Progenitor cell of endocrine pancreas (in vitro differentiated cells): Measurements from ENCODE around the gene PHACTR1. TPM values are rescaled to one million over a fixed set of nuclear protein-coding genes. Genes with fewer than 3 reads are reported as not detected.

Experiments
- DNase-seq: peaks from one replicate; pipeline ENCODE4 v3.0.0; 2021; ENCODE audit warnings: low spot score; ENCODE audit not compliant: unreplicated experiment
- H3K27ac Mint-ChIP-seq: 2 replicates; pipeline ENCODE4 v1.8.0; 2021; ENCODE audit warnings: mild to moderate bottlenecking, moderate library complexity, mixed read lengths
- H3K27me3 Mint-ChIP-seq: 2 replicates; pipeline ENCODE4 v1.8.0; 2021; ENCODE audit warnings: mixed read lengths
- H3K36me3 Mint-ChIP-seq: 2 replicates; pipeline ENCODE4 v1.8.0; 2022; ENCODE audit warnings: mixed read lengths; ENCODE audit not compliant: insufficient read depth
- H3K4me1 Mint-ChIP-seq: 2 replicates; pipeline ENCODE4 v1.8.0; 2021; ENCODE audit warnings: low read depth, mixed read lengths
- H3K4me3 Mint-ChIP-seq: 2 replicates; pipeline ENCODE4 v1.8.0; 2021; ENCODE audit warnings: low read depth, mild to moderate bottlenecking, moderate library complexity, mixed read lengths
- H3K9me3 Mint-ChIP-seq: 2 replicates; pipeline ENCODE4 v1.8.0; 2021; ENCODE audit warnings: low read depth, mixed read lengths
- total RNA-seq: library from RNA; stranded (reverse); gene quantifications from 2 replicates; pipeline ENCODE4 v1.2.1, GENCODE V29; 2021
- TF ChIP-seq, protein P1 (sequence below): fragments of 200-600 bp; sonication (generic); IDR thresholded peaks from one replicate; pipeline ENCODE4 v1.5.0; 2021; ENCODE audit warnings: antibody characterized with exemption, mild to moderate bottlenecking; ENCODE audit not compliant: unreplicated experiment

Gene PHACTR1
- total RNA-seq, 1 donor from 2014 or later = 8.6 TPM

DNA sequence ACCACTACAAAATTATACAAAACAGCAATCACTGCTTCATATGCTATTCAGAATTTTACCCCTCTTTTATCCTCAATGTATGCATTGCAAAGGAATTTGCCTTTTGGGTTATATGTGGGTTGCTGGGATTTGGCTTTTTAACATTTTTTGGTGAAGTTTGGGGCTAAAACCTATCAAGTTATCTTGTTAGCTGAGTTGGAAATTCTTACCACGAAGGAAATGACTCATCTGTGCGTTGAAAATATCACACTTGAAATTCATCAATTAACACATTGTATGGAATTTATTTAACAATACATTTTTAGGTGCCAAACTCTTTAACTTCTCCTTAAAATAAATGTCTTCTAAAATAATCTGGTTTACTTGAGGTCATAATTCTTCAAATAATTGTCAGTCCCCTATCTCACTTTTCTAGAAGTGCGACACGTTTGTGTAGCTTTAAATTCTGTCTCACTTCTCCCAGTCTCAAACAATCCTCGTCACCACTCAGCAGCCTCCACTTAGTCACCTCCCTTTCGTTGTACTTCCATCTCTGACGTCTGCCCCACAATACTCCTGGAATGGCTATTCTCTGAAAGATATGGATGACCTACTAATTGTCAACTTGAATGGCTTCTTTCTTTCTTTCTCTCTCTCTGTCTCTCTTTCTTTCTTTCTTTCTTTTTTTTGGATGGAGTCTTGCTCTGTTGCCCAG, 88.5 kb downstream of the PHACTR1 start:
- Mint-ChIP-seq H3K36me3 (no peaks in the 10 kb centered on the region), H3K9me3 (no peaks in the 10 kb centered on the region), H3K27me3 (peaks cover 11% of the 10 kb centered on the region), H3K4me3 (no peak overlapping the region), H3K4me1 (peaks cover 9% of the 10 kb centered on the region), H3K27ac (no peak overlapping the region)
- TF ChIP-seq, protein P1, sequence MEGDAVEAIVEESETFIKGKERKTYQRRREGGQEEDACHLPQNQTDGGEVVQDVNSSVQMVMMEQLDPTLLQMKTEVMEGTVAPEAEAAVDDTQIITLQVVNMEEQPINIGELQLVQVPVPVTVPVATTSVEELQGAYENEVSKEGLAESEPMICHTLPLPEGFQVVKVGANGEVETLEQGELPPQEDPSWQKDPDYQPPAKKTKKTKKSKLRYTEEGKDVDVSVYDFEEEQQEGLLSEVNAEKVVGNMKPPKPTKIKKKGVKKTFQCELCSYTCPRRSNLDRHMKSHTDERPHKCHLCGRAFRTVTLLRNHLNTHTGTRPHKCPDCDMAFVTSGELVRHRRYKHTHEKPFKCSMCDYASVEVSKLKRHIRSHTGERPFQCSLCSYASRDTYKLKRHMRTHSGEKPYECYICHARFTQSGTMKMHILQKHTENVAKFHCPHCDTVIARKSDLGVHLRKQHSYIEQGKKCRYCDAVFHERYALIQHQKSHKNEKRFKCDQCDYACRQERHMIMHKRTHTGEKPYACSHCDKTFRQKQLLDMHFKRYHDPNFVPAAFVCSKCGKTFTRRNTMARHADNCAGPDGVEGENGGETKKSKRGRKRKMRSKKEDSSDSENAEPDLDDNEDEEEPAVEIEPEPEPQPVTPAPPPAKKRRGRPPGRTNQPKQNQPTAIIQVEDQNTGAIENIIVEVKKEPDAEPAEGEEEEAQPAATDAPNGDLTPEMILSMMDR = no peak
- no peak for DNase-seq

DNA sequence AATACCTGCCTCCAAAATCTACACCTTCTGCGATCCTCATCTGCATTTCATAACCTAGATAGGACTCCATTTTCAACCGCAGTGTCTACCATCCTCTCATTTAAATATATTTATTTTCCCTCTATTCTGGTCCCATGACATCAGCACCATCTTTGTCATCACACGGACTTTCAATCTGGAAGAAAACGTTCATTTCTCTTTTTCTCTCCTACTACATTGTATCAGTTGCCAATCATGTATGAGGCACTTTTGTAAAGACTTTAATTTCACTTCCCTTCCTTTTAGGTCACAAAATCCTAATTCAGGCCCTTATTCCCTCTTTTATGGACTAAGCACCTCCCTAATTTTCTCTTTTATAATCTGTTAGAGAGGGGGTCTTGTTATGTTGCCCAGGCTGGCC, 89.6 kb downstream of the PHACTR1 start:
- Mint-ChIP-seq H3K4me3 (no peak overlapping the region), H3K27ac (peak overlapping the region; percentile 7), H3K27me3 (peaks cover 11% of the 10 kb centered on the region), H3K4me1 (peaks cover 9% of the 10 kb centered on the region), H3K9me3 (no peaks in the 10 kb centered on the region), H3K36me3 (no peaks in the 10 kb centered on the region)
- DNase-seq = no peak
- TF ChIP-seq, protein P1 = no peak

DNA sequence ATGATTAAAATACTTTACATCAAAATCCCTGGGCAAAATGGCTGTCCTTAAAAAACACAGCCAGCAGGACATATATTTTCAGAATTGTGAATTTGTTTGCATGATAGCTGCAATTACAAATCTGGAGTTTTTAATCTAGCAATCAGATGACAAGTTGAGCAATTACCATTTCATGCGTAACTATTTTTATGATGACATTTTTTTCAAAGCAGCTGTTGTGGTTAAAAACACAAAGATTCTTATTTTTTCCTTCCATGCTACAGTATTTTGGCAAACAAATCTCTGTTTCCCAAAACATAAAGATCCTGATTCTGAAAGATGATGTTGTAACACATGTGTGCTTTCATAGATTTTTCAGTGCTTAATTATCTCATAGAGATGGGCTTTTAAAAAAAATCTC, 90.2 kb downstream of the PHACTR1 start:
- peaks cover 11% of the 10 kb centered on the region for H3K27me3 Mint-ChIP-seq
- peaks cover 9% of the 10 kb centered on the region for H3K4me1 Mint-ChIP-seq
- DNase-seq = no peak
- no peak overlapping the region for H3K27ac Mint-ChIP-seq
- H3K36me3 Mint-ChIP-seq = no peaks in the 10 kb centered on the region
- TF ChIP-seq, protein P1 = no peak
- H3K4me3 Mint-ChIP-seq = no peak overlapping the region
- no peaks in the 10 kb centered on the region for H3K9me3 Mint-ChIP-seq

DNA sequence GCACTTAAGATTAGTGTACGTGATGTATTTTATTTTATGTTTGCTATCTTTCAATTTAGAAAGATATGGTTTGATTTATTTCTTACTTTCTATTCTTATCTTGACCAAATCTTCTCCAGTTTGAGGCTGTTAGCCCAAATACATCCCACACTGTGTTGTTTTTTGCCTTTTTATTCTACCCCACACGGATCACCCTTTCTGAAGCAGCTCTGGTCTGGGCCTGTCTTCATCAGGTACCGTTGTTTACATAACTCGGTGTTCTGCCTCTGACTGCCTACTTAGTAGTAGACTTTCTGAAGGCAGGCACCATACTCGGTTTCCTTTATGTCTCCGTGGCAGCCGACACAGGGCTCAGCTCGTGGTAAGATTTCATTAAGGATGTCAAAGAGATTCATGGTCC, 95.0 kb downstream of the PHACTR1 start:
- Mint-ChIP-seq H3K27me3 (peaks cover 4% of the 10 kb centered on the region), H3K27ac (no peak overlapping the region), H3K9me3 (no peaks in the 10 kb centered on the region), H3K4me3 (no peak overlapping the region), H3K4me1 (peaks cover 10% of the 10 kb centered on the region), H3K36me3 (no peaks in the 10 kb centered on the region)
- no peak for DNase-seq
- TF ChIP-seq, protein P1 = no peak

DNA sequence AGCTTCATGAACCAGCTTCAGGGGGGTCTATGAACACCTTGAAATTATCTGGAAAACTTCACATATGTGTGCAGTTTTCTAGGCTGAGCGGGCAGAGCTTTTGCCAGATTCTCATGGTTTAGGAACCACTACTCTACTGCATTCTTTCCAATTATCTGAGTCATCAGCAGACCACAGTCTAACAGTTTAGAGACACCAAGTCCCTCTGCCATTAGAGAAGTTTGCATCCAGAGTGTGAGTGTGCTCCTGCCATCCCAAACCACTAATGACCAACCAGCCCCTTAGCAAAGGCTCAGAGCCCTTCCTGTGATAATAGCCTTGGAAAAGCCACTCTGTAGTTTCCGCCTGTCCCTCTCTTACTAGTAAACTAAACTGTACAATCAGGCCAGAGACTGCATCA, 96.8 kb downstream of the PHACTR1 start:
- no peaks in the 10 kb centered on the region for H3K27me3 Mint-ChIP-seq
- TF ChIP-seq, protein P1 = no peak
- no peak for DNase-seq
- H3K36me3 Mint-ChIP-seq = no peaks in the 10 kb centered on the region
- no peaks in the 10 kb centered on the region for H3K9me3 Mint-ChIP-seq
- H3K4me3 Mint-ChIP-seq = no peak overlapping the region
- H3K27ac Mint-ChIP-seq = no peak overlapping the region
- H3K4me1 Mint-ChIP-seq = peaks cover 10% of the 10 kb centered on the region
